ENCODE measurements around the gene PRKACG.

PRKACG gene

DNA sequence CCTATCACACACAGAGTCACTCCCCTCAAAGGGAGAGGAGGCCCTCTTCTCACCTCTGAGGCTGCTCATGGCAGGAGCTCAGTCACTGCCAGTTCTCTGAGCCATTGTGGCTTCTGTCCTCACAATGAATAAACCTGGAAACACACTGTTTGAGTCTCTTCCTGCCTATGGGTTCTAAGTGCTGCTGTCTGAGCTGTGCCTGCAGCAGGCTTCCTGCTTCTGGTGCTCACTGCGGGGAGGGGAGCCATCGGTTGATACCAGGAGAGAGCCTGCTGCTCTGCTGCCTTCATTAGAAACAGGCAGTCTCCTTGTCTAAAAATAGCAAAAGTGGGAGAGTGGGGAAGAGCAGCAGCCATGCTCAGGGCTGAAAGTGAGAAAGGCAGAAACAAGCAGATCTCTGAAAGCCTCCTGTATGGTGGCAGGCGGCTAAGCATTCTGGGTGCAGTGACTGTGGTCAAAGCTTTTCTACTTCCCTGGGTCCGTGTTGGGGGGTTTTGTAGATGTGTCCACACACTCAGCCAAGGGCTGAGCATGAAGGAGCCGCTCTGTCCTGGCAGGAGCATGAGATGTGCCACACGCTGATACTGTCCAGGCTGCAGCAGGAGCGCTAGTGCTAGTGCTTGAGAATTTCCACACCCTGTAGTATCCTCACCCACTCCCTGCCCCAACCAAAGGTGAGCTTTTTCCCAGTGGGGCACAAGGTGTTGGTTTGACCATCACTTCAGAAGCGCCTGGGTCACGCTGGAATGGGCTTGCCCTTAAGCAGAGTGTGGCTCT is 34.2 kb downstream of the PRKACG start:
- DNase-seq = peak; percentile 83

- DNase-seq = no peak
These were observed 35.4 kb downstream of the PRKACG start for GRCh38 chr9:68978501-68978900.

DNA sequence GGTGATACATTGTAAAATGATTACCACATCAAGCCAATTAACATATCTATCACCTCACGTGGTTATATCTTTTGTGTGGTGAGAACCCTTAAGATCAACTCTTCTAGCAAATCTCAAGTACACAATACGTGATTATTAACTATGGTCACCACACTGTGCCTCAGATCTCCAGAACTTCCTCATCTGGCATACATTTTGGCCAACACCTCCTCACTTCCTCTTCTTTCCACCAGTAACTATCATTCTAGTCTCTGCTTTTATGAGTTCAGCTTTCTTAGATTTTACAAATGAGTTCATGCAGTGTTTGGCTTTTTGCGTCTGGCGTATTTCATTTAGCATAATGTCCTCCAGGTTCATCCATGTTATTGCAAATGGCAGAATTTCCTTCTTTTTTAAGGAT is 35.8 kb downstream of the PRKACG start:
- no peak for DNase-seq

GRCh38 chr9:68975365-68976043 is 38.4 kb downstream of the PRKACG start:
- DNase-seq = no peak

DNA sequence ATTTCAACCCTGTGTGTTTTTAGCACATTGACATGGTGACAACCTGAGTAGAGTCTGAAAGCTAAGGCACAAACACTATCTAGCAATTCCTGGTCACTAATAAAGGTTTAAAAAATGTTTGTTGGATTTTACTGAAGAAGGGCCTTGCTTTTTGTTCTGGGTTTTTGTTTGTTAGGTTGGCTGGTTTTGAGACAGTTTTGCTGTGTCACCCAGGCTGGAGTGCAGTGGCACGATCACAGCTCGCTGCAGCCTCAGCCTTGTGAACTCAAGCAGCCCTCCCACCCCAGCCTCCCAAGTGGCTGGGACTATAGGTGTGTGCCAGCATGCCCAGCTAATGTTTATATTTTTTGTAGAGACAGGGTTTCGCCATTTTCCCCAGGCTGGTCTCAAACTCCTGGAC is 39.0 kb downstream of the PRKACG start:
- peak; percentile 45 for DNase-seq

DNA sequence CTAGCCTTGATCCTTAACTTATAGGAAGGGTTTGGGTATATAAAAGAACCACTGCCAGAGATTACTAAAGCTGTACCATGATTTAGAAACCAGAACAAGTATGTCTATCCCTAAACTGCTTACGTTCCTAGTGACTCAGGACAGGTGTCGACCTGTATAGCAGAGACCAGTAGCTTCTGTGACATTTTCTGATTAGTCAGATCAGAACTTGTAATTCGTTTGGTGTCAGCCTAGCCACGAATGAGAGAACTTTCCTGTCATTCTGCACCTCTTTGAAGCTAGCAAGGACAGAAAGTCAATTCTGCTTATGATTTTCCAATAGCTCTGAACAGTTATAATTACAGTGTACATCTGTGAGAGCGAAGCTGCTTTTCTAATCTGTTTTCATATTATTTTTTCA is 39.5 kb downstream of the PRKACG start:
- DNase-seq = peak; percentile 92

- no peak for DNase-seq
These were observed 40.3 kb downstream of the PRKACG start for GRCh38 chr9:68973619-68974018.

GRCh38 chr9:68970151-68970550 is 43.8 kb downstream of the PRKACG start:
- DNase-seq = no peak

DNA sequence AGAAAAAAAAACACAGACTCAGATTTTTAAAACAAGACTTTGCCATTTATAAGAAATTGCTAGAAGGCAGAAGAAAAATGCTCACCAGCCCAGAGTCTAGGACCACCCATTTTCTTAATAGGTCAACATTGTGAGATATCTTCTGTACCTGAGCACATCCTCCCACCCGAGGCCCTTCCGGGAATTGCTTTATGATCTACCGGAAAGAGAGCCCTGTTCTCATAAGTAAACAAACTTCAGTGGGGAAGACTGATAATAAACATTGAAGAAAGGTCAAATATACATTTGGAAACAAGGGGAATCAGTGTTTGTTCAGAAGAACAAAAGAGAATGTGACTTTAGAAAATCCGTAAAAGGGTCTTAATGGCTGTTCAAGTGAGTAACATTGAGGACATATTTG is 44.4 kb downstream of the PRKACG start:
- no peak for DNase-seq

DNA sequence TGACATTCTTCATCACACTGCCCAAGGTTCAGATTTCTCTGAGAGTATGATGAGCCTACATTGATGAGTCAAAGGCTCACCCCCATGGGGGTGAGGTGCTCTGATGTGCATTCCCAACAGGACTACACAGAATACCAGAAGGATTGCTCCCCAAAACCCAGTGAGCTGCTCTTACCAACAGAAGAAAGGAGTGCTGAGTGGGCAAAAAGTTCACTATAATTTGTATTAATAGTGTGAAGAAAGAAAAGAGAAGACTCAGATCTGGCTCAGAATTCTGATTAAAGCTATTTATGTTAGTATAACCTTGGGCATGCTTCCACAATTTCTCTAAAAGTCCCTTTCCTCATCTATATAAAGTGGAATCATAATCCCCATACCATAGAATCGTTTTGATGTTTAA is 46.1 kb downstream of the PRKACG start:
- no peak for DNase-seq

DNA sequence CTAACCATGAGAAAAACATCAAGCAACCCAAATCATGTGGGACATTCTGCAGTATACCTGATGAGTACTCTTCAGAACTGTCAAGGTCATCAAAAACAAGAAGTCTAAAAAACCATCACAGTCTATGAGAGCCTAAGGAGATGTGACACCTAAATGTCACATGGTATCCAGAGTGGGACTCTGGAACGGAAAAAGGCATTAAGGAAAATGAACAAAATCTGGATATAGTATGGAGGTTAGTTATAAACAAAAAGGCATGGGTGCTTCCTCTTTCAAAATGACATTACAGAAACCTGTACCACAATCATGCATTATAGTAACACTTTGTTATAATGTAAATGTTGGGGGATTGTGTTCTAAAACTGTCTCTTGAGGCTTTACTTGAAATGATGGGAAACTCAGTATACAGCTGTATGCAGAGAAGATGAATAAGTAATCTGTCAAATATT is 47.4 kb downstream of the PRKACG start:
- DNase-seq = no peak

DNA sequence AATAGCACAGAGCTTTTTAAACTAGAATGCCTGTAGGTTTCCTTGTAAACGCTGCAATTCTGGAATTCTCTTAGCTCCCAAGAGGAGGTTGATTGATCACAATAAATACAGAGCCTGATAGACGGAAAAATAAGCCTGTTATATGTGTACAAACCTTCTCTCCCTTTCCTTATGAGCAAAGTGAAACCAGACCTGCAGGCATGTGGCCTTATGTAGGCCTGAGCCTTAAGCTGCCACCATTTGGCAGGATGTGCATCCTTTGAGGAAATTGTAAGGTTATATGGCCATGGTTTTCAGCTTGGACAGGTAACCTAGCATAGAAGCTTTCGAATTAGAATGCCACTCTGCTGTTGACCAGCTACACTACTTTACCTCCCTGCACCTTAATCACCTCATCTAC is 49.1 kb downstream of the PRKACG start:
- DNase-seq = no peak

- DNase-seq = no peak
These were observed 49.8 kb downstream of the PRKACG start for GRCh38 chr9:68964102-68964541.

- DNase-seq = no peak
These were observed 50.5 kb downstream of the PRKACG start for GRCh38 chr9:68963416-68963815.
